H9 (cell line): ENCODE data around the gene PYGB. TPM values are rescaled to one million over a fixed set of nuclear protein-coding genes. Genes with fewer than 3 reads are reported as not detected.

Experiments used
- DNase-seq: peaks from one replicate; pipeline ENCODE4 v3.0.0-alpha.2; 2017
- H2AFZ ChIP-seq: one replicate; pipeline ENCODE4 v1.6.1; 2013; ENCODE audit warnings: mild to moderate bottlenecking, low read length, control low read depth, moderate library complexity
- H2AK5ac ChIP-seq: 2 replicates; pipeline ENCODE4 v1.6.1; 2013; ENCODE audit warnings: low read length, control low read depth, mixed read lengths; ENCODE audit not compliant: insufficient read length
- H2BK120ac ChIP-seq: one replicate; pipeline ENCODE4 v1.6.1; 2013; ENCODE audit warnings: low read depth, mild to moderate bottlenecking, low read length, control low read depth, inconsistent platforms; ENCODE audit not compliant: poor library complexity, severe bottlenecking
- H2BK12ac ChIP-seq: 2 replicates; pipeline ENCODE4 v1.6.1; 2013; ENCODE audit warnings: low read length, control low read depth, mixed read lengths, low read depth; ENCODE audit not compliant: insufficient read length
- H2BK15ac ChIP-seq: 2 replicates; pipeline ENCODE4 v1.6.1; 2013; ENCODE audit warnings: low read depth, low read length, control low read depth
- H2BK20ac ChIP-seq: one replicate; pipeline ENCODE4 v1.6.1; 2013; ENCODE audit warnings: low read depth, mild to moderate bottlenecking, low read length, control low read depth, inconsistent platforms; ENCODE audit not compliant: poor library complexity, severe bottlenecking
- H2BK5ac ChIP-seq: 2 replicates; pipeline ENCODE4 v1.6.1; 2013; ENCODE audit warnings: low read length, control low read depth, mixed read lengths; ENCODE audit not compliant: insufficient read length
- H3K14ac ChIP-seq: 2 replicates; pipeline ENCODE4 v1.6.1; 2013; ENCODE audit warnings: low read length, control low read depth; ENCODE audit not compliant: insufficient read depth
- H3K18ac ChIP-seq: 2 replicates; pipeline ENCODE4 v1.6.1; 2013; ENCODE audit warnings: low read depth, mild to moderate bottlenecking, mixed read lengths, low read length, control low read depth; ENCODE audit not compliant: insufficient read length
- H3K23ac ChIP-seq: 2 replicates; pipeline ENCODE4 v1.6.1; 2013; ENCODE audit warnings: low read length, control low read depth, mixed read lengths, low read depth; ENCODE audit not compliant: insufficient read length
- H3K23me2 ChIP-seq: 2 replicates; pipeline ENCODE4 v1.6.1; 2013; ENCODE audit warnings: low read depth, mild to moderate bottlenecking, mixed read lengths, low read length, control low read depth; ENCODE audit not compliant: insufficient read length, poor library complexity, severe bottlenecking
- H3K27ac ChIP-seq: 2 replicates; pipeline ENCODE4 v1.5.1; 2013; ENCODE audit warnings: low read length, control low read depth, mixed read lengths, low read depth; ENCODE audit not compliant: insufficient read length
- H3K27me3 ChIP-seq: 2 replicates; pipeline ENCODE4 v1.6.1; 2013; ENCODE audit warnings: low read length, control low read depth, inconsistent platforms; ENCODE audit not compliant: insufficient read depth
- H3K4ac ChIP-seq: 2 replicates; pipeline ENCODE4 v1.6.1; 2013; ENCODE audit warnings: low read depth, mild to moderate bottlenecking, control low read depth, inconsistent platforms, low read length, moderate library complexity
- H3K4me1 ChIP-seq: 2 replicates; pipeline ENCODE4 v1.6.1; 2013; ENCODE audit warnings: low read length, control low read depth, inconsistent platforms; ENCODE audit not compliant: insufficient read depth
- H3K4me2 ChIP-seq: 2 replicates; pipeline ENCODE4 v1.6.1; 2013; ENCODE audit warnings: low read length, control low read depth, mixed read lengths; ENCODE audit not compliant: insufficient read length, insufficient read depth
- H3K56ac ChIP-seq: 2 replicates; pipeline ENCODE4 v1.6.1; 2013; ENCODE audit warnings: low read depth, mild to moderate bottlenecking, mixed read lengths, low read length, control low read depth; ENCODE audit not compliant: insufficient read length
- H3K79me1 ChIP-seq: 2 replicates; pipeline ENCODE4 v1.6.1; 2013; ENCODE audit warnings: low read depth, mild to moderate bottlenecking, moderate library complexity, low read length, control low read depth, inconsistent platforms; ENCODE audit not compliant: insufficient read depth, poor library complexity, severe bottlenecking
- H3K79me2 ChIP-seq: 2 replicates; pipeline ENCODE4 v1.6.1; 2013; ENCODE audit warnings: low read length, control low read depth, inconsistent platforms; ENCODE audit not compliant: insufficient read depth
- H3K9ac ChIP-seq: 2 replicates; pipeline ENCODE4 v1.6.1; 2013; ENCODE audit warnings: low read length, control low read depth, mixed read lengths; ENCODE audit not compliant: insufficient read length; ENCODE audit errors: extremely low read depth
- H3K9me3 ChIP-seq: one replicate; pipeline ENCODE4 v1.6.1; 2013; ENCODE audit warnings: low read depth, low read length, inconsistent platforms; ENCODE audit not compliant: control insufficient read depth
- H3T11ph ChIP-seq: one replicate; pipeline ENCODE4 v1.6.1; 2013; ENCODE audit warnings: mild to moderate bottlenecking, low read length, control low read depth, inconsistent platforms
- H4K20me1 ChIP-seq: one replicate; pipeline ENCODE4 v1.6.1; 2013; ENCODE audit not compliant: control insufficient read depth, insufficient read length, insufficient read depth
- H4K5ac ChIP-seq: 2 replicates; pipeline ENCODE4 v1.6.1; 2013; ENCODE audit warnings: low read depth, mild to moderate bottlenecking, mixed read lengths, low read length, control low read depth; ENCODE audit not compliant: insufficient read length
- H4K8ac ChIP-seq: replicated peaks from 2 replicates; pipeline ENCODE4 v1.6.1; 2013; ENCODE audit warnings: low read length, control low read depth, mixed read lengths, low read depth; ENCODE audit not compliant: insufficient read length
- H4K91ac ChIP-seq: 2 replicates; pipeline ENCODE4 v1.6.1; 2013; ENCODE audit warnings: low read depth, mild to moderate bottlenecking, moderate library complexity, mixed read lengths, low read length, control low read depth; ENCODE audit not compliant: insufficient read length
- H3K27ac Mint-ChIP-seq, 3 experiments: 2 replicates in 2 of 3; 3 replicates in 1 of 3; pipeline ENCODE4 v1.8.0; 2020 to 2021; ENCODE audit warnings: mixed read lengths in 3 of 3, mild to moderate bottlenecking in 1 of 3, moderate library complexity in 1 of 3
- H3K27me3 Mint-ChIP-seq: 2 replicates; pipeline ENCODE4 v1.8.0; 2021; ENCODE audit warnings: low read depth, mild to moderate bottlenecking, moderate library complexity, mixed read lengths
- H3K36me3 Mint-ChIP-seq, 3 experiments: 2 replicates in 2 of 3; 3 replicates in 1 of 3; pipeline ENCODE4 v1.8.0; 2020 to 2021; ENCODE audit warnings: low read depth in 3 of 3, mixed read lengths in 3 of 3; ENCODE audit not compliant: insufficient read depth in 1 of 3
- H3K4me1 Mint-ChIP-seq, 2 experiments: 2 replicates each; pipeline ENCODE4 v1.8.0; 2020; ENCODE audit warnings: mixed read lengths in 2 of 2
- H3K4me3 Mint-ChIP-seq, 2 experiments: 2 replicates in 1 of 2; 3 replicates in 1 of 2; pipeline ENCODE4 v1.8.0; 2020 to 2021; ENCODE audit warnings: mild to moderate bottlenecking in 2 of 2, mixed read lengths in 2 of 2, moderate library complexity in 1 of 2
- H3K9me3 Mint-ChIP-seq, 2 experiments: 2 replicates in 1 of 2; 3 replicates in 1 of 2; pipeline ENCODE4 v1.8.0; 2020; ENCODE audit warnings: mild to moderate bottlenecking in 2 of 2, mixed read lengths in 2 of 2, moderate library complexity in 1 of 2
- WGBS: extraction: QIAGEN DNeasy Blood & Tissue Kit; methylation state at CpG from one replicate; pipeline ENCODE4 v1.1.7; 2013; ENCODE audit warnings: missing lambda C conversion rate, low lambda C conversion rate, mixed read lengths; ENCODE audit not compliant: insufficient read length; ENCODE audit errors: extremely low coverage; 5-methylcytosine and 5-hydroxymethylcytosine counted together
- total RNA-seq: library from RNA; stranded (reverse); gene quantifications from 2 replicates; pipeline ENCODE4 v1.2.1, GENCODE V29; 2021
- TF ChIP-seq, protein P1 (sequence below): fragments of 200-600 bp; sonication (generic); conservative IDR thresholded peaks from 3 replicates; pipeline ENCODE4 v1.8.0; 2021; ENCODE audit warnings: antibody characterized with exemption, mild to moderate bottlenecking

The PYGB gene
- total RNA-seq, 1 experiment from 2014 or later = 46.9 TPM

- DNase-seq = no peak
- no peaks in the 10 kb centered on the region for H3K79me1 ChIP-seq
- Mint-ChIP-seq H3K4me3 (0 out of 5 replicates have a peak overlapping the region, but pooled peaks of 1 of the 2 experiments have one; percentile 2), H3K27ac (peak overlapping the region in 1 of 3 experiments; percentile 94; a peak in 2 of 7 replicates), H3K9me3 (no peaks in the 10 kb centered on the region), H3K36me3 (peaks cover 0 to 3% (median 3%) of the 10 kb centered on the region in 3 experiments; a peak in 2 of 7 replicates), H3K4me1 (peaks cover 17 to 23% of the 10 kb centered on the region in 2 experiments), H3K27me3 (no peaks in the 10 kb centered on the region)
- no peak overlapping the region for H3K4ac ChIP-seq
- TF ChIP-seq, protein P1, sequence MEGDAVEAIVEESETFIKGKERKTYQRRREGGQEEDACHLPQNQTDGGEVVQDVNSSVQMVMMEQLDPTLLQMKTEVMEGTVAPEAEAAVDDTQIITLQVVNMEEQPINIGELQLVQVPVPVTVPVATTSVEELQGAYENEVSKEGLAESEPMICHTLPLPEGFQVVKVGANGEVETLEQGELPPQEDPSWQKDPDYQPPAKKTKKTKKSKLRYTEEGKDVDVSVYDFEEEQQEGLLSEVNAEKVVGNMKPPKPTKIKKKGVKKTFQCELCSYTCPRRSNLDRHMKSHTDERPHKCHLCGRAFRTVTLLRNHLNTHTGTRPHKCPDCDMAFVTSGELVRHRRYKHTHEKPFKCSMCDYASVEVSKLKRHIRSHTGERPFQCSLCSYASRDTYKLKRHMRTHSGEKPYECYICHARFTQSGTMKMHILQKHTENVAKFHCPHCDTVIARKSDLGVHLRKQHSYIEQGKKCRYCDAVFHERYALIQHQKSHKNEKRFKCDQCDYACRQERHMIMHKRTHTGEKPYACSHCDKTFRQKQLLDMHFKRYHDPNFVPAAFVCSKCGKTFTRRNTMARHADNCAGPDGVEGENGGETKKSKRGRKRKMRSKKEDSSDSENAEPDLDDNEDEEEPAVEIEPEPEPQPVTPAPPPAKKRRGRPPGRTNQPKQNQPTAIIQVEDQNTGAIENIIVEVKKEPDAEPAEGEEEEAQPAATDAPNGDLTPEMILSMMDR = no peak
- WGBS = no CpG with 5 or more reads among the region's 9 CpGs
- H3K4me1 ChIP-seq = no peaks in the 10 kb centered on the region; the same call in 1 of the 2 replicates
- H3K27ac ChIP-seq = no peak overlapping the region
- H4K5ac ChIP-seq = no peak overlapping the region
- no peak overlapping the region for H3K14ac ChIP-seq
- H2AK5ac ChIP-seq = no peak overlapping the region
- H2BK120ac ChIP-seq = no peak overlapping the region
- no peaks in the 10 kb centered on the region; the same call in 1 of the 2 replicates for H3K27me3 ChIP-seq
- no peaks in the 10 kb centered on the region for H3K23me2 ChIP-seq
- H2BK20ac ChIP-seq = no peak overlapping the region
- no peak overlapping the region for H3K9ac ChIP-seq
- H4K20me1 ChIP-seq = no peaks in the 10 kb centered on the region
- no peak overlapping the region for H3K18ac ChIP-seq
- no peak overlapping the region for H3K23ac ChIP-seq
- no peak overlapping the region for H3K56ac ChIP-seq
- no peak overlapping the region for H2AFZ ChIP-seq
- H2BK15ac ChIP-seq = no peak overlapping the region
- no peaks in the 10 kb centered on the region for H3K79me2 ChIP-seq
- no peak overlapping the region for H3K4me2 ChIP-seq
- H2BK12ac ChIP-seq = no peak overlapping the region
- H3T11ph ChIP-seq = no peak overlapping the region
- H4K8ac ChIP-seq = no peak overlapping the region
- no peaks in the 10 kb centered on the region for H3K9me3 ChIP-seq
- no peak overlapping the region for H2BK5ac ChIP-seq
- no peak overlapping the region for H4K91ac ChIP-seq
These were observed 43.2 kb upstream of the PYGB start for GRCh38 chr20:25204550-25205276.
